ENCODE measurements around the gene FAM204A.

DNA sequence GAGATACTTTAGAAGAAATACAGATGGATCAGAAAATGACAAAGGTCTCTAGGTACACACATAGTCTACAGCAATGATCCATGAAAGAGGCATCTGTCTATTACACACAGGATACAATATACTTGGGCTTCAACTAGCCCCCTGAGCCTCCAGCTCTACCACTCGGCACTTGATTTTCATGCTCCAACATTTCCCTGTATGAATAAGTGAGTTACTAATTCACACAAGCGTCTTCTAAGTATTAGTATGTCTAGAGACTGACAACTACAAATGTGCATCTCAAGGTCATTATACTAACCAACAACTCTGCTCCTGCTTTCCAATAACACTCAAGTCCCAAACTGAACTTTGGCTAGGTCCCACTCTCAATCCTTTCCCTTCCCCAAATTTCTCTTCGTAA lies 8.3 kb downstream of the FAM204A start:
- TF ChIP-seq, protein P1, sequence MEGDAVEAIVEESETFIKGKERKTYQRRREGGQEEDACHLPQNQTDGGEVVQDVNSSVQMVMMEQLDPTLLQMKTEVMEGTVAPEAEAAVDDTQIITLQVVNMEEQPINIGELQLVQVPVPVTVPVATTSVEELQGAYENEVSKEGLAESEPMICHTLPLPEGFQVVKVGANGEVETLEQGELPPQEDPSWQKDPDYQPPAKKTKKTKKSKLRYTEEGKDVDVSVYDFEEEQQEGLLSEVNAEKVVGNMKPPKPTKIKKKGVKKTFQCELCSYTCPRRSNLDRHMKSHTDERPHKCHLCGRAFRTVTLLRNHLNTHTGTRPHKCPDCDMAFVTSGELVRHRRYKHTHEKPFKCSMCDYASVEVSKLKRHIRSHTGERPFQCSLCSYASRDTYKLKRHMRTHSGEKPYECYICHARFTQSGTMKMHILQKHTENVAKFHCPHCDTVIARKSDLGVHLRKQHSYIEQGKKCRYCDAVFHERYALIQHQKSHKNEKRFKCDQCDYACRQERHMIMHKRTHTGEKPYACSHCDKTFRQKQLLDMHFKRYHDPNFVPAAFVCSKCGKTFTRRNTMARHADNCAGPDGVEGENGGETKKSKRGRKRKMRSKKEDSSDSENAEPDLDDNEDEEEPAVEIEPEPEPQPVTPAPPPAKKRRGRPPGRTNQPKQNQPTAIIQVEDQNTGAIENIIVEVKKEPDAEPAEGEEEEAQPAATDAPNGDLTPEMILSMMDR (IDR thresholded peaks at IDR 0.05; ENCODE audit: insufficient read depth, low read depth, low read length), result no peak
- TF ChIP-seq EZH2 (IDR thresholded peaks at IDR 0.05; ENCODE audit: insufficient read depth, low read length), result no peak

Data from astrocyte (in vitro differentiated cells and primary cell).